GM12875 (cell line): ENCODE results near the gene DNAH8.

Experiments used
- H3K4me3 ChIP-seq: one replicate; pipeline ENCODE4 v1.5.1; 2011; ENCODE audit warnings: low read depth, low read length, control low read depth
- CTCF ChIP-seq: IDR thresholded peaks from 2 replicates; pipeline ENCODE4 v1.5.1; 2011; ENCODE audit warnings: low read depth, mild to moderate bottlenecking, control low read depth, inconsistent platforms, low read length, moderate library complexity, borderline replicate concordance; ENCODE audit not compliant: insufficient read depth

Gene DNAH8

GRCh38 chr6:38846844-38847243, 131.7 kb downstream of the DNAH8 start:
- TF ChIP-seq CTCF = no peak

GRCh38 chr6:38847497-38847896, 132.4 kb downstream of the DNAH8 start:
- no peak for TF ChIP-seq CTCF

More at GRCh38 chr6:38846844-38847243, 131.7 kb downstream of the DNAH8 start:
- no peak overlapping the region for H3K4me3 ChIP-seq

GRCh38 chr6:38848760-38849159, 133.6 kb downstream of the DNAH8 start:
- TF ChIP-seq CTCF = no peak
- no peak overlapping the region for H3K4me3 ChIP-seq

More at GRCh38 chr6:38847497-38847896, 132.4 kb downstream of the DNAH8 start:
- H3K4me3 ChIP-seq = no peak overlapping the region

GRCh38 chr6:38852215-38852614, 137.1 kb downstream of the DNAH8 start:
- H3K4me3 ChIP-seq = no peak overlapping the region
- TF ChIP-seq CTCF = no peak

- no peak overlapping the region for H3K4me3 ChIP-seq
- TF ChIP-seq CTCF = no peak
These were observed 138.1 kb downstream of the DNAH8 start for GRCh38 chr6:38853236-38853635.

GRCh38 chr6:38856492-38856891, 141.4 kb downstream of the DNAH8 start:
- H3K4me3 ChIP-seq = no peak overlapping the region
- TF ChIP-seq CTCF = no peak

- TF ChIP-seq CTCF = no peak
These were observed 142.7 kb downstream of the DNAH8 start for GRCh38 chr6:38857815-38858214.

More at GRCh38 chr6:38857815-38858214, 142.7 kb downstream of the DNAH8 start:
- no peak overlapping the region for H3K4me3 ChIP-seq
